RPMI8226 (cell line): ENCODE results near the gene B3GLCT.

Experiments
- DNase-seq: peaks from one replicate; pipeline ENCODE4 v3.0.0-alpha.2; 2015

B3GLCT gene

DNA sequence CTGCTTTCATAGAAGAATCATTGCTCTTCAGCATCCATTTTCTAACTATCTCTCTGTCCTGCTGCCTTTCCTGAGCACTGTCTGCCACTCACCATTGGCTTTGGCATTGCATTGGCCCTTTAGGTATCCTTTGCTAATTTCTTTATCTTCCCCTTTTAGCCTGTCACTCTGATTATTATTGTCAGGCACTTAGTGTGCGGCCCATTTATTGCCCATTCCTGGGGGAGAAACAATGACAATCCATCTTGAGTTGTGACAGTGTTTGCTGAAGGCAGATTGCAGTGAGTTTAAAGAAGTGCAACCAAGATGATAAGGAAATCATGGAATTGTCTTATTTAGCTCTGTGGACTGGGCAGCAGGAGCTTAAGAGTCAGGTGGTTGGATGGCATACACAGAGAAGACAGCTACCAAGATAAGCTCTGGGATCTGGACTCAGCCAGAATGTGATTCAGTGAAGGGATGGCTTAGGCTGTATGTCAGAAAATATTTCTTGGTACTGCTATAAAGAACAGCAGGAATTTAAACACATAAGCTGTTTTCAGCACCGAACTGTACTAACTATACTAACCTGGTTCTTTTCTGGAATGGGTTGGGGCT is 25.3 kb downstream of the B3GLCT start:
- no peak for DNase-seq

DNA sequence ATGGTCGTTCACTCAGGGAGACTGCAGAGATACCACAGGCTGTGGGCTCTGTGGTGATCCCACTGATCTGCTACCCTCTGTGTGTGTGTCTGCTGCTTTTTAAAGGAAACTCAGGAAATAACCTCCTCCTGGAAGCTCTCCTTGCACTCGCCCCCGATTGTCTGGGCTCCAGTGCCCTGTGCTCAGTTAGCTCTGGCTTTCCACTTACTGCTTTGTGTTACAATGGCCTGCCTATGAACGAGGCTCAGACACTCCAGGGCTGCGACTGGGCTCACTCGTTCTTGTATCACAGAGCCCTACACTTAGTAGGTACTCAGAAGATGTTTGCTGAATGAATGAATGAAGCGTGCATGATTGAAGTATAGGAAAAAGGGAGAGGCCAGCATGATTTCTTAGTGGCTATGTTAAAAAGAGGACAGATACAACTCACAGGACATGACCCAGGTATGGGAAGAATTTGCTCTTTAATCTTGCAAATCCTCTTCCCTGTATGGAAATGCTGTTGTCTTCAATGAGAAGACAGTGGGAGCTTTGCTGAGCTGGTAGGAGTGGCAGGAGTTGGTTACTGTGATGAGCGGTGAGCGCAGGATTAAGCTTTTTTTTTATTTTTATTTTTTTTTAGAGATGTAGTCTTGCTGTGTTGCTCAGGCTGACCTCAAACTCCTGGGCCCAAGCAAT is 26.4 kb downstream of the B3GLCT start:
- DNase-seq: no peak

- no peak for DNase-seq
Observed at GRCh38 chr13:31227063-31227462, 27.3 kb downstream of the B3GLCT start.

DNA sequence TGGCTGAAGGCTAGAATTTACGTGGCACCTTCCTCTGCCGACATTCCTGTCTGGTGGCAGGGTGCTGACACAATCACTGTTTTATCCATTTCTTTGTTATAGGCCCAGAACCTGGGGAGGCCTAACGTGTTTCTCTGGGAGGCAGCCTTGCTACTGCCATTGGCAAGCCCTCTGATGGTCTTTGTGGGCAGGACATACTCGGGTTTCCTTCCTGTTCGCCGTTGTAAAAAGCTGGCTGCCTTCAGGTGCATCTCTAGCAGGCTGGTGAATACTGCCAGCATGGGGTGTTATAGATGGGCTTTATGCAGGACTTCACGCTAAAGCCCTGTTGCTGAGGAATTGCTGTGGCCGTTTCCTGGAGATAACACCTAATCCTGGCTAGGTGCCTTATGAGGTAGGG is 28.1 kb downstream of the B3GLCT start:
- no peak for DNase-seq

- DNase-seq: peak; percentile 4
Observed at GRCh38 chr13:31234729-31235128, 35.0 kb downstream of the B3GLCT start.

DNA sequence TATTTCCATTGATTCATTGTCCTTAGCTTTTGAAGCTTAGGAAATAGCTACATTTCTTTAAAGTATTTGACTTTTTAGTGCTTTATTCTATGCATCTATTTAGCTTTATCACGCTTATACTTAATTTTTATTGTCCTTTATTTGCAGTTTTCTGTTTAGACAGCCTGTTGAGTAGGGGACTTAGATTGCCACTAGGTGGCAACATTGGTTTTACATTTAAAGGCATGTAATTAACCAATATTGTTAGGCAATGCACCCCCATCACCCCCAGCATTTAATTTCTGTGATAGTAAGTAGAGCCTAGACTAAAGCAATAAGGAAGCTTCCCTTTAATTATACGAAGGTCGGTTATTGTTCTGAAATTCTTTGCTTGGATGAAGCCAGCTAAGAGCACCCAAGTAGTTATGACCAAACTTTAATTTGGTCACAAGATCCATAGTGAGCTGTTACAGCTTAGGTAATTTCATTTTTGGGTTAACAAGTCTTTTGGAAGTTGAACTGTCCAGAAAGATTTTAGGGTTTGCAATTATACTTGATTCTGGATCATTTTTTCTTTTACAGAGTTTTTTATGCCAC is 36.5 kb downstream of the B3GLCT start:
- DNase-seq: peak; percentile 16

DNA sequence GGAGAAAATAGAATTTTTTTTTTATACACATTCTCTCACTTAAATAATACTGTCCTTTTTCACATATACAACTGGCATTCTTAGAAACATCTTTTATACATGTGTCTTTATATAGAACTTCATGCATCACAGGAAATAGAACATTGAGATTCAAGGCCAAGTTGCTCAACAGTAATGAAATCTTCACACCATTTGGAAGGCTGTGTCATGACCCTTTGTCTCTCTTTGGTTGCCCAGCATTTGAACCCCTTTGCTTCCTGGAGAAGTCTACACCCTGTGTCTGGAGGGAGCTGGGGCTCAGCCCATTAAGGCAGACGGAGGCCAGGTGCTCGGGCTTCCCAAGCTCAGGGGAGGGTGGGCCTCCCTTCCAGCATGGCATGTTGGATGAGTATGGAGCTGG is 41.1 kb downstream of the B3GLCT start:
- DNase-seq: no peak

DNA sequence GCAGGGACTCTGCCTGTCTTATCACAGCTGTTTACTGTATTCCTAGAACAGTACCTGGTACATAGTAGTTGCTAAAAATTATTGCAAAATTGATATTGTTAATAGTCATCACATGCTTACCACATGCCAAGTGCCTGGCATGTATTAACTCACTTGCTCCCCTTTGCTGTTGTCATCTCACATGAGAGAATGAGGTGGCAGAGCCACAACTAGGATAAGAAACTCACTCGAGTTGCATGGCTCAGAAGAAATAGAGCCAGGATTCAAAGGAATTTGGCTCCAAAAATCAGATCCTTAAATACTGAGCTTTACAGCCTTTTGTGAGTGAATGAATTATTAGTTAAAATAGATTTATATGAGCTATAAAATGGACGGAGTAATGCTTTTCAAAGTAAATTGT is 42.6 kb downstream of the B3GLCT start:
- no peak for DNase-seq

- no peak for DNase-seq
Observed at GRCh38 chr13:31242916-31243315, 43.1 kb downstream of the B3GLCT start.

DNA sequence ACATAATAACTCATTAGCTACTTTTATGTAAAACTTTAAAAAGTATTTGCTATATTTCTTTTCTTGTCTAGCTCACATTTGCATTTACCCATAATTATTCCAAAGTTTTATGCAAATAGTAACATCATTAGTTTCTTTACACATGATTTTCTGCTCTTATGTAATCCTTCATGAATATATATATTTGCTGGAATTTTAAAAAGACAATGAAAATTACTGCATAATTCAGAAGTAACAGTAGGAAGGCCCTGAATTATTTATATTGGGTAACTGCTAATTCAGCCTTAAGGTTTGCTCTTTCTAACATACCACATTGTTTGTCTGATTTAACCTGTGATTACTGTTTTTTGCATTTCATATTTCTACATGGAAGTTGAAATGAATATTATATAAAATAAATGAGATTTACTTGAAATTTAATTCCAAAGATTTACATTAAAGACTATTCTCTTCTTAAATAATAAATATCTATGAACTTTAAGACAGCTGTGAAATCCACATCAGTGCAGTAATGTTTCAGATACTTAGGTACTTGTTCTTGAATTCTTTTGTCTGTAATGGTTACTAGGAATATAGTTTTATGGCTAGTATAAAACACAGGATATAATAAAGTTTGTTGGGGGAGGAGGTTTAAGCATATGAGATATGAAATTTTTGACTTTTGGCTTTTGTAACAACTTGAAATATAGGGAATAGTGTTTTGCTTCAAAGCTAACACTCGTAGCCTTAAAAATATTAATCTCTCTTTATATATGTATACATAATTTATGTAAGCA is 46.0 kb downstream of the B3GLCT start:
- DNase-seq: no peak

DNA sequence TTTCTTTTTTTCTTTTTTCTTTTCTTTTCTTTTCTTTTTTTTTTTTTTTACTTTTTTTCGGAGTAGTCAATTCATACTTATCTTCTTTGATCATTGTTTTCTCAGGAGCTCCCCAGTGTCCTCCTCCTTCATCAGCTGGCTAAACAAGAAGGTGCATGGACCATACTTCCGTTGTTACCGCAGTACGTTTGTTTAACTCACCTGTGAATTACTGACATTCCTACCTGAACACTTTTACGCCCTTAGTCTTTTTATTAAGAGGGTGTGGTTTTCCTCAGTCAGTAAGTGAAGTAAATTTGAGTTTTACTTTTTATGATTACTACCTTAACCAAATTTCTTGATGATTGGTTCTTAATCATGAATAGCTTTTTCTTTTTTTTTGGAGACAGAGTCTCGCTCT is 47.1 kb downstream of the B3GLCT start:
- no peak for DNase-seq

- DNase-seq: no peak
Observed at GRCh38 chr13:31248361-31248760, 48.6 kb downstream of the B3GLCT start.

DNA sequence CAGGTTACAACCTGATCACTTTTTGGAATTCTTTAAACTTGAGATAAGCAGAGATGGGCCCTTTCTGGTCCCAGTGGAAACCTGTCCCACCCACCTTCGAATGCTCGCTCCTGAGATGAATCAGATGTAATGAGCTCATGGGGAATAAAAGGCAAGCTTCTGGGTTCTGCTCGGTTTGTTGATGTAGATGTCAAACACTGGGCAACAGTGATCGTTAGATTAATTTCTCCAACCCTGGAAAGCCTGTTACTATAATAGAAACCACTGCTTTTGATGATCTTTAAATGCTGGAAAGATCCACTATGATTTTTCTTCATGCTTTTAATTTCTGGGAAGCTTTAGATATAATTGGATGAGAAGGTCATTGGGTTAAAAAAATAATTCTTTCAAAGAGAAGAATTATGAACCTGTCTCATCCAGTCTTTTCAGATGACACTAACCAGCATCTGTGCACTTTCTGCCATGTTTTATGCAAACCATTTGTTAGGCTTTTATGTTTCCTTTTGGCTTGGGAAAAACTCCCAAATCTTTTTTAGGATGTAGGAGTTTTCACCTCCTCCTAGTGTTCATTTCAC is 49.3 kb downstream of the B3GLCT start:
- no peak for DNase-seq

DNA sequence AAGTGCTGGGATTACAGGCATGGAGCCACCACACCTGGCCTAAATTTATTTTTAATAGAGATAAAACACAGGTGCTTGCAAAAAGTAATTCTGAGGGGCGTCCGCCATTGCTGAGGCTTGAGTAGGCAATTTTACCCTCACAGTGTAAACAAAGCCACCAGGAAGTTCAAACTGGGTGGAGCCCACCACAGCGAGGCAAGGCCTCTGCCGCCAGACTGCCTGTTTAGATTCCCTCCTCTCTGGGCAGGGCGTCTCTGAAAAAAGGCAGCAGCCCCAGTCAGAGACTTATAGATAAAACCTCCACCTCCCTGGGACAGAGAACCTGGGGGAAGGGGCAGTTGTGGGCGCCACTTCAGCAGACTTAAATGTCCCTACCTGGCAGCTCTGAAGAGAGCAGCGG is 50.7 kb downstream of the B3GLCT start:
- no peak for DNase-seq

DNA sequence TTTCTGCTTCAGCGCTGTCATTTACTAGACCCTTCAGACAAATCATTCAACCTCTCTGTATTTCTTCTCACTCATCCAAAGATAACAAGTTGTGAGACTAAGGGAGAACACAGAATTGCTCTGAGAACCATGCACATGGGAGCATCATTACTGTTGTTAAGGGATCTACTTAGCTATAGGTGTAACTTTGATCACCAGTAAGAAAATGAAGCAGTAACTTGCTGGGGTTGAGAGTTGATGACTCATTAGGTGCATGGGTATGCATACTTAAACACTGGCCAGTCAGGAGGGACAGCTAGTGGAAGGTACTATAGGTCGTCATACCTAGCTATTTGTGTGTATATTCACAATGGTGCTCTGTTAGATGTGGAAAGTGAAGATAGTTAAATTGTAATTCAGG is 61.5 kb downstream of the B3GLCT start:
- no peak for DNase-seq

- no peak for DNase-seq
Observed at GRCh38 chr13:31263346-31263745, 63.6 kb downstream of the B3GLCT start.

GRCh38 chr13:31264151-31264550 is 64.4 kb downstream of the B3GLCT start:
- no peak for DNase-seq

GRCh38 chr13:31267126-31267784 is 67.5 kb downstream of the B3GLCT start:
- no peak for DNase-seq

- DNase-seq: no peak
Observed at GRCh38 chr13:31274390-31274789, 74.6 kb downstream of the B3GLCT start.

- DNase-seq: no peak
Observed at GRCh38 chr13:31276421-31276820, 76.6 kb downstream of the B3GLCT start.

GRCh38 chr13:31278869-31279268 is 79.1 kb downstream of the B3GLCT start:
- no peak for DNase-seq

GRCh38 chr13:31282741-31283455 is 83.1 kb downstream of the B3GLCT start:
- peak; percentile 16 for DNase-seq
